Jurkat, Clone E6-1 (cell line): ENCODE measurements around the gene YWHAE.
"Not testable (repeated sequence)": the region's sequence is repeated elsewhere in the genome, so short reads cannot be mapped to it uniquely, and the experiment has no call there.

Experiments
- DNase-seq: peaks from one replicate; pipeline ENCODE4 v3.0.0-alpha.2; 2011; ENCODE audit warnings: low read depth, low spot score
- H3K4me3 ChIP-seq: 2 replicates; pipeline ENCODE4 v1.5.1; 2011; ENCODE audit warnings: mild to moderate bottlenecking, low read length, control low read depth, moderate library complexity

Gene YWHAE

GRCh38 chr17:1414001-1414574 lies 14.1 kb upstream of the YWHAE start:
- DNase-seq: no peak
- no peak overlapping the region for H3K4me3 ChIP-seq

GRCh38 chr17:1413281-1413791 lies 13.3 kb upstream of the YWHAE start:
- no peak for DNase-seq
- no peak overlapping the region for H3K4me3 ChIP-seq

GRCh38 chr17:1412185-1413110 lies 12.4 kb upstream of the YWHAE start:
- no peak for DNase-seq
- H3K4me3 ChIP-seq: no peak overlapping the region

GRCh38 chr17:1402262-1402586 lies 2.2 kb upstream of the YWHAE start:
- H3K4me3 ChIP-seq: no peak overlapping the region
- no peak for DNase-seq

GRCh38 chr17:1398931-1399678 lies 917 bp downstream of the YWHAE start:
- no peak for DNase-seq
- peak overlapping the region; percentile 98 for H3K4me3 ChIP-seq

GRCh38 chr17:1398028-1398427 lies 2.0 kb downstream of the YWHAE start:
- H3K4me3 ChIP-seq: peak overlapping the region; percentile 98
- DNase-seq: peak; percentile 32

DNA sequence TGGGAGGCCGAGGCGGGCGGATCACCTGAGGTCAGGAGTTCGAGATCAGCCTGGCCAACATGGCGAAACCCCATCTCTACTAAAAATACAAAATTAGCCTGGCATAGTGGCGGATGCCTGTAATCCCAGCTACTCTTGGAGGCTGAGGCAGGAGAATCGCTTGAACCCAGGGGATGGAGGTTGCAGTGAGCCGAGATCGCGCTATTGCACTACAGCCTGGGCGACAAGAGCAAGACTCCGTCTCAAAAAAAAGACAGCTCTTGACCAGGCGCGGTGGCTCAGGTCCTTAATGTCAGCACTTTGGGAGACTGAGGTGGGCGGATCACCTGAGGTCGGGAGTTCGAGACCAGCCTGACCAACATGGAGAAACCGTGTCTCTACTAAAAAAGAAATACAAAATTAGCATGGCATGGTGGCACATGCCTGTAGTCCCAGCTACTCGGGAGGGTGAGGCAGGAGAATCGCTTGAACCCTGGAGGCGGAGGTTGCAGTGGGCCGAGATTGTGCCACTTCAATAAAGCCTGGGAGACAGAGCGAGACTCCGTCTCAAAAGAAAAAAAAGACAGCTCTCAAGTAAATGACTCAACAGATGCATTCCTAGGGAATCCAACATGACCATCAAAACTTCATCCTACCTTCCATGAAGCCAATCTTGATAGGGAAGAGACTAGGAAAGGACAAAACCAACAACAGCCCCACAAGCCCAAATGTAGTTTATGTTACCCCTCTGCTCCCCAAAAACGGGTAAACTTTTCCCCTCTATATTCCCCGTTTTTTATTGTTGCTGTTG lies 4.0 kb downstream of the YWHAE start:
- not testable (repeated sequence) for H3K4me3 ChIP-seq, DNase-seq

DNA sequence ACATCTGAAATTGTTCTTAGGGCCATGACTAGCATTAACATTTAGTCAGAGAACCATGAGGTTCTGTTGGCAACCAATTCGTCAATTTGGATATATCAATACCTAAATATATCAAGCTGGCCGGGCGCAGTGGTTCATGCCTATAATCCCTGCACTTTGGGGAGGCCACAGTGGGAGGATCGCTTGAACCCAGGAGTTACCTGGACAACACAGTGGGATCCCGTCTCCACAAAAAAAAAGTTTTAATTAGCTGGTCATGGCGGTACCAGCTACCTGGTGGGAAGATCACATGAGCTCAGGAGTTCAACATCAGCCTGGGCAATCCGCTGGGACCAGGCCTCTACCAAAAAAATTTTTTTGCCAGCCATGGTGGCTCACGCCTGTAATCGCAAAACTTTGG lies 8.4 kb downstream of the YWHAE start:
- no peak for DNase-seq

GRCh38 chr17:1390432-1391367 lies 9.3 kb downstream of the YWHAE start:
- H3K4me3 ChIP-seq: no peak overlapping the region
- DNase-seq: no peak

More for the DNA sequence above, 8.4 kb downstream of the YWHAE start:
- no peak overlapping the region for H3K4me3 ChIP-seq

- not testable (repeated sequence) for H3K4me3 ChIP-seq, DNase-seq
Measured at GRCh38 chr17:1387490-1388227, 12.4 kb downstream of the YWHAE start.

DNA sequence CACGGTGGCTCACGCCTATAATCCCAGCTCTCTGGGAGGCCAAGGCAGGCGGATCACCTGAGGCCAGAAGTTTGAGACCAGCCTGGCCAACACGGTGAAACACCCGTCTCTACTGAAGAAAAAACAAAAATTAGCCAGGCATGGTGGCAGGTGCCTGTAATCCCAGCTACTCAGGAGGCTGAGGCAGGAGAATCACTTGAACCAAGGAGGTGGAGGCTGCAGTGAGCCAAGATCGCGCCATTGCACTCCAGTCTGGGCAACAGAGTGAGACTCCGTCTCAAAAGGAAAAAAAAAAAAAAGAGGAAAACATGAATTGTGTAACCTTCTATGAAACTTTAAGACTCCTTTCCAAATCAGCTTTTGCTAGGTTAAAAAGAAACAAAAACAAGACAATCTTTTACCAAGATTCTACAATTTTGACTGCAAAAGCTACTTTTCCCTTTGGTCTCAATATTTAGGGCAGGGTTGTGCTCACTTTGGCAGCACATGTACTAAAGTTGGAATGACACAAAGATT lies 13.3 kb downstream of the YWHAE start:
- not testable (repeated sequence) for H3K4me3 ChIP-seq, DNase-seq

GRCh38 chr17:1386265-1386664 lies 13.8 kb downstream of the YWHAE start:
- no peak for DNase-seq
- H3K4me3 ChIP-seq: no peak overlapping the region

DNA sequence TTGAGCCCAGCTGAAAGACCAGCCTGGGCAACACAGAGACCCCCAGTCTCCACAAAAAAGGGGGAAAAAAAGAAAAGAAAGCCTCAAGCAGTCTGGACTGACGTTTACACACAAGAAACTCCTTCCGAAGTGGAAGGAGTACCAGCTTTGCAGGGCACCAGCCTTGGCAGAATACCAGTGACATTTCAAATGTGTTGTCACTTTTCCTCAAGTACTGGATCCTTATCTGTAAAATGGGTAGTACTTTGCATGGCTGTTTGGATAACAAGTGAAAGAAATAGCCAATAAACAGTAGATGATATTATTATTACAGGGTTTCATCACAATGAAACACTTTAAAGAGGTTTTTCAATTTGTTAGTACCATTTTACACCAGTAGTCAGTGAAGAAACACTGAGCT lies 14.2 kb downstream of the YWHAE start:
- no peak overlapping the region for H3K4me3 ChIP-seq
- DNase-seq: no peak

GRCh38 chr17:1384905-1385435 lies 15.1 kb downstream of the YWHAE start:
- no peak for DNase-seq

DNA sequence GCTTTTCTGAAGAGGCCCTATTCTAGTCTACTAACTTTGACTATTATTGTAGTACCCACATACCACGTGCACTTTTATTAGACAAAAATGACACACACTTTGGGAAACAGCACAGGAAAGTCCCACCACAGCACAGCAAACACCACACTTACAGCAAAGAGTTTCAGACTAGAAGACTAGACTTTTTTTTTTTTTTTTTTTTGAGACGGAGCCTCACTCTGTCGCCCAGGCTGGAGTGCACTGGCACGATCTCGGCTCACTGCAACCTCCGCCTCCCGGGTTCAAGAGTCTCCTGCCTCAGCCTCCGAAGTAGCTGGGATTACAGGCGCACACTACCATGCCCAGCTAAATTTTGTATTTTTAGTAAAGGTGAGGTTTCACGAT lies 20.1 kb downstream of the YWHAE start:
- DNase-seq: no peak

More at GRCh38 chr17:1384905-1385435, 15.1 kb downstream of the YWHAE start:
- no peak overlapping the region for H3K4me3 ChIP-seq

GRCh38 chr17:1379208-1379929 lies 20.7 kb downstream of the YWHAE start:
- H3K4me3 ChIP-seq: no peak overlapping the region
- DNase-seq: no peak

More for the DNA sequence above, 20.1 kb downstream of the YWHAE start:
- H3K4me3 ChIP-seq: no peak overlapping the region
